ENCODE measurements around the gene UNC13A. TPM values are rescaled to one million over a fixed set of nuclear protein-coding genes. Genes with fewer than 3 reads are reported as not detected.

UNC13A gene
- total and polyA plus RNA-seq, 12 donors = 0.02 to 0.72 (median 0.06) TPM; not detected in 2

GRCh38 chr19:17605117-17605516 is 83.0 kb downstream of the UNC13A start:
- H3K27ac ChIP-seq = no peak overlapping the region
- TF ChIP-seq CTCF (IDR thresholded peaks at IDR 0.05) = no peak
- H3K4me1 ChIP-seq = peaks cover 5 to 15% (median 10%) of the 10 kb centered on the region in 9 donors
- no peaks in the 10 kb centered on the region for H3K9me3 ChIP-seq
- H3K36me3 ChIP-seq = no peaks in the 10 kb centered on the region
- DNase-seq (no peak), ATAC-seq (no peak)
- intact Hi-C loops (cut with DNase I) = loop anchor here in 3 of 10 donors (10.0 kb wide), 3 partner anchors 140 to 170 kb away; no protein-coding TSS in a partner anchor
- WGBS, 2 donors = 92 to 93% methylated on average over 8 of the region's 8 CpGs
- peaks cover 0 to 47% (median 33%) of the 10 kb centered on the region in 7 donors for H3K27me3 ChIP-seq
- H3K4me3 ChIP-seq = no peak overlapping the region

DNA sequence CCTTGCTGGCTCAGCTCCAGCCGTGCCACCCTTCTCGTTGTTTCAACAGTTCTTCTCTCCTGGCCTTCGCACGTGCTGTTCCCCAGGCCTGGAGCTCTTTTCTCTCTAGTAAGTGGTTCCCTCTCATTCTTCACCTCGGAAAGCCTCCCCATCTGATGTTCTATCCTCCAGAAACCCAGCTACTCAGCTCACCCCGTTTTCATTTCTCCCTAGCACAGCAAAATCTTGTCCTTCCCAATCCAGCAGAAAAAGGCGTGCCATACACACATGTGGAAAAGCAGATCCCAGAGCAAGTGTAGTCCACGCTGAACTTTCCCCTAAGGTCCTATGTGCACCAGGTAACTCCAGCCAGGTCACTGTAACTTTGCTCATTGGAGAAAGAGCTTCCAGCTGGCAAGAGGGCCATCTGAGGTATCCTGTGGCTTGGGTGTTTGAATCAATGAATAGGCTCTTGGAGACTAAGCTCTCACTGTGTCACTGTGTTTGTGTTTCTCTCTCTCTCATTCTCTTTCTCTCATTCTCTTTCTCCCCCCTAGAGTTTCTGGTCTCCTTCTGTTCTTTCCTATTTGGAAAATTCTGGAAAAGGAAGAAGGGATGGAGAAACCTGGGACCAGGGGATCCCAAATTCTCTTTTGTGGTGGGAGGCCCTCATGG is 83.7 kb downstream of the UNC13A start:
- no peak for DNase-seq
- intact Hi-C loops (cut with DNase I) = loop anchor here in 3 of 10 donors (10.0 kb wide), 3 partner anchors 140 to 170 kb away; no protein-coding TSS in a partner anchor
- H3K27me3 ChIP-seq = peaks cover 0 to 42% (median 33%) of the 10 kb centered on the region in 7 donors
- H3K27ac ChIP-seq = no peak overlapping the region
- TF ChIP-seq CTCF (IDR thresholded peaks at IDR 0.05) = no peak
- WGBS, 2 donors = 53 to 72% methylated on average over 8 of the region's 8 CpGs
- no peak for ATAC-seq
- no peak overlapping the region for H3K4me3 ChIP-seq
- no peaks in the 10 kb centered on the region for H3K9me3 ChIP-seq
- H3K4me1 ChIP-seq = peaks cover 5 to 15% (median 10%) of the 10 kb centered on the region in 9 donors
- no peaks in the 10 kb centered on the region for H3K36me3 ChIP-seq

- no peak for TF ChIP-seq CTCF (IDR thresholded peaks at IDR 0.05)
- H3K4me1 ChIP-seq = peaks cover 5 to 20% (median 10%) of the 10 kb centered on the region in 9 donors
- H3K4me3 ChIP-seq = no peak overlapping the region
- no peaks in the 10 kb centered on the region for H3K9me3 ChIP-seq
- H3K36me3 ChIP-seq = no peaks in the 10 kb centered on the region
- 68 to 75% methylated on average over 7 of the region's 7 CpGs for WGBS, 2 donors
- intact Hi-C loops (cut with DNase I) = loop anchor here in 3 of 10 donors (10.0 kb wide), 3 partner anchors 142 to 172 kb away; no protein-coding TSS in a partner anchor
- DNase-seq (no peak), ATAC-seq (no peak)
- H3K27ac ChIP-seq = no peak overlapping the region
- H3K27me3 ChIP-seq = peaks cover 0 to 42% (median 33%) of the 10 kb centered on the region in 7 donors
These were observed 85.2 kb downstream of the UNC13A start for GRCh38 chr19:17602872-17603510.

DNA sequence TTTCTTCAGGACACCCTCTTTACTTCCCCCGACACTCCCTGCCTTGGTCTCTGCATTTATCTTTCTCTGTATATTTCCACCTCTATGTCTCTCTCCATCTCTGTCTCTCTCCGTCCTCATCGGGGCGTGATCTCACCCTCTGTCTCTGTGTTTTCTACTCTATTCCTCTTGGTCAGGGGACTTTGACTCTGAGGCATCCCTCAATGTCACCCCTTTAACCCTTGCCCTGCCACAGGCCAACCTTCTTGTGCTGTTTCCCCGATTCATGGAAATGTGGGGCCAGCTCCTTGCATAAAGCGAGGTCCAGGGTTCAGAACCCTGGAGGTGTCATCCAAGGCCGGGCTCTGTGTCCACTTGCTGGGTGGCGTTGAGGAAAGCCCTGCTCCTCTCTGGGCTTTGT is 85.9 kb downstream of the UNC13A start:
- no peak overlapping the region for H3K27ac ChIP-seq
- H3K27me3 ChIP-seq = peaks cover 0 to 42% (median 33%) of the 10 kb centered on the region in 7 donors
- intact Hi-C loops (cut with DNase I) = loop anchor here in 3 of 10 donors (10.0 kb wide), 3 partner anchors 143 to 173 kb away; no protein-coding TSS in a partner anchor
- no peaks in the 10 kb centered on the region for H3K36me3 ChIP-seq
- DNase-seq (no peak), ATAC-seq (no peak)
- WGBS, 2 donors = 62 to 73% methylated on average over 8 of the region's 8 CpGs
- H3K4me1 ChIP-seq = peaks cover 5 to 20% (median 10%) of the 10 kb centered on the region in 9 donors
- no peak overlapping the region for H3K4me3 ChIP-seq
- no peaks in the 10 kb centered on the region for H3K9me3 ChIP-seq
- TF ChIP-seq CTCF (IDR thresholded peaks at IDR 0.05) = no peak
